HG03575 (cell line): ENCODE measurements around the gene UBR1.
"Not testable (repeated sequence)": the region's sequence is repeated elsewhere in the genome, so short reads cannot be mapped to it uniquely, and the experiment has no call there.

Source experiments
- ATAC-seq: cut with Tn5 transposase; IDR thresholded peaks from one replicate; pipeline ENCODE4 v1.9.1; 2021; ENCODE audit not compliant: unreplicated experiment, insufficient number of reproducible peaks, low FRiP score; ENCODE audit errors: extremely low read depth

UBR1 gene

DNA sequence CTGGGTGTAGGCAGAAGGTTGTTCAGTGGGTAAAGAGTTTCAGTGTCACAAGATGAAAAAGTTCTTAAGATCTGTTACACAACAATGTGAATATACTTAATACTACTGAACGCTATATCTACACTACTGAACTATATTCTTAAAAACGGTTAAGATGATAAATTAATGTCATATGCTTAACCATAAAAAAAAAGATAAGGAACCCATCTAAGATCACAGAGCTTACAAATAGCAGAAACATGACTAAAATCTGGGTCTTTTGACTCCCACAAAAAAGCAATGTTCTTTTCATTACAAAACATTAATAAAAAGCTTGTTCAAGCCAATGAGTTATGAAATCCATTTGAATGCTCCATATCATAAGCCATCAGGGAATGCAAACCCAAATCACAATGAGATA lies 34.4 kb downstream of the UBR1 start:
- no peak for ATAC-seq

DNA sequence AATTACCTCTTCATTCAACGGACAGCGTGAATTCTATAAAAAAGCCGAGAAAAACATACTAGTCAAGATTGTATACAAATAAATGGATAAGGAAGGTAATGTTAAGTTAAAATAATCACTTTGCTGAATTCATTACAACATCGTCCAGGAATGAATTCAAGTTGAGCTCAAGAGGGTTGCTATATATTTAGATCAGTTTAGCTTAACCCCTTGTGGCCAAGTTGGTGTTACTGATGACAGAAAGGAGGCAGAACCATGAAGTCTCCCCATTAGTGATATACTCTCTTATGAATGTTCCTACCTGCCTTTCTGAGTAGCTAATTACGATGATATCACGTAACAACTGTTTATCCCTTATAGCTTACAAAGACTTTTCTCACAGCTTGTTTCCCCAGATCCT lies 34.9 kb downstream of the UBR1 start:
- ATAC-seq = no peak

- no peak for ATAC-seq
Observed at GRCh38 chr15:43070249-43070648, 35.6 kb downstream of the UBR1 start.

DNA sequence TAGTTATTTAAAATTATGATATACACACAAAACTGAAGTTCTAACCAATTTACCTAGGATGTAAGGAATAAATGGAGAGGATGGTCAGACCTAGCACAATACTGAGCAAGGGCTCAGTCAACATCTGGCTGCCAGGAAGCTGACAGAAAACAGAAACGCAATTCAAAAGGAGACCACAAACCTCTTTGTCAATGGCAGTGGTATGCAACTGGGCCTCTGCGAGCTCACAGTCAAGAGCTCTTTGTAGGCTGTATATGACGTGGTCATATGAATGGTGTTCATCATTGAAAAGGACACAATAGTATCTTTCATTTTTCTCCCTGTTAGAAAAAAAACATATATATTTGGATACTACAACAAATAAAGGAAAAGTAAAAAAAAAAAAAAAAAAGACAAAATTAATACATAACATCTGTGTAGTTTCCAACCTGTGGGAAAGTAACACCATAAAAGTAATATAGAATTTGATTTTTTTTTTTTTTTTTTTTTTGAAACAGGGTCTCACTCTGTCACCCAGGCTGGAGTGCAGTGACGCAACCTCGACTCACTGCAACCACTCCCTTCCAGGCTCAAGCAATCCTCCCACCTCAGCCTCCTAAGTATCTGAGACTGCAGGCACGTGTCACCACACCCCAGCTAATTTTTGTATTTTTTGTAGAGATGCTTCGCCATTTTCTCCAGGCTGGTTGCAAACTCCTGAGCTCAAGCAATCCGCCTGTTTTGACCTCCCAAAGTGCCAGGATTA lies 37.9 kb downstream of the UBR1 start:
- ATAC-seq = no peak

GRCh38 chr15:43056696-43057095 lies 49.1 kb downstream of the UBR1 start:
- no peak for ATAC-seq

GRCh38 chr15:43052860-43053259 lies 53.0 kb downstream of the UBR1 start:
- ATAC-seq = no peak

- ATAC-seq = no peak
Observed at GRCh38 chr15:43048935-43049334, 56.9 kb downstream of the UBR1 start.

GRCh38 chr15:43046484-43046883 lies 59.4 kb downstream of the UBR1 start:
- no peak for ATAC-seq

DNA sequence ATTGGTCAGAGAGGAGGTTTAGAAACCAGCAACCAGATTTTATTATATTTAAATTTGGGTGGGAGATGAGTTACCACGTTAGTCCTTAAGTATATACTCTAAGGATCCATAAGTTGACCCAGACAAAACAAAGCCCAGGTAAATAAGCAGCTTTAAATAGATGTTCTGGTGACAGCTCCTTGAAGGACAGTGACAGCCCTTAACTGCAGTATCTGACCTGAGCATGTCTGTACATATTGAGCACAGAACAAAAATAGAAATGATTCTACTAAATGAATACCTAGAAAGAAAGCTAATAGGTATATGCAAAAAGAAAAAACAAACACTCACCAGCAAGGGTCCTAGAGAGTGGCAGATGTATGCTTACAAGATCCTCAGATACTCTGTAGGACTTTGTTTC lies 63.0 kb downstream of the UBR1 start:
- ATAC-seq = no peak

- ATAC-seq = not testable (repeated sequence)
Observed at GRCh38 chr15:43041085-43041484, 64.8 kb downstream of the UBR1 start.

DNA sequence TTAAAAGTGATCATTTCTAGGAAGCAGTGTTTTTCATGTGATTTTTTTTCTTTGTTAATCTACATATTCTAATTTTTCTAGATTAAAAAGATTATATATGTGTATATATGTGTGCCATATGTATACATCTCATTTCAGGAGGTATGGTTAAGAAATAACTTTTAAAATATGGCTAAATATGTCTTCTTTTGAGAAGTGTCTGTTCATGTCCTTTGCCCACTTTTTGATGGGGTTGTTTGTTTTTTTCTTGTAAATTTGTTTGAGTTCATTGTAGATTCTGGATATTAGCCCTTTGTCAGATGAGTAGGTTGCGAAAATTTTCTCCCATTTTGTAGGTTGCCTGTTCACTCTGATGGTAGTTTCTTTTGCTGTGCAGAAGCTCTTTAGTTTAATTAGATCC lies 70.6 kb downstream of the UBR1 start:
- not testable (repeated sequence) for ATAC-seq

- no peak for ATAC-seq
Observed at GRCh38 chr15:43029476-43029875, 76.4 kb downstream of the UBR1 start.

DNA sequence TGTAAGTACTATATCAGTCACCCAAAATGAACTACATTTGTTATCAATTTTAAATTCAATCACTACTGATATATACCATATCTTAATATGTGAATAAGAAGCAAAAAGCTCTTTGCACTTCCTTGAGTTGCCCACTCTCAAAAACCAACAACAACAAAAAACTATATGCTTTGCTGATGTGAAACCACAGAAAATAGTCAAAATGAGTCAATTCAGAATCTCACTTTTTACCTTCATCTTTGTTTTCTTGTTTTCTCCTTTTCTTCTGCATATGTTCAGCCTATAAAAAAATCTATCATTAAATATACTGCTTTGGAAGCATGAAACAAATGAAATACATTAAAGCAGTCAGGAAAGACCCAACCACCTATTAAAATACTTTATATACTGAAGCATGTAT lies 80.7 kb downstream of the UBR1 start:
- ATAC-seq = no peak

- ATAC-seq = not testable (repeated sequence)
Observed at GRCh38 chr15:43014671-43015070, 91.2 kb downstream of the UBR1 start.

DNA sequence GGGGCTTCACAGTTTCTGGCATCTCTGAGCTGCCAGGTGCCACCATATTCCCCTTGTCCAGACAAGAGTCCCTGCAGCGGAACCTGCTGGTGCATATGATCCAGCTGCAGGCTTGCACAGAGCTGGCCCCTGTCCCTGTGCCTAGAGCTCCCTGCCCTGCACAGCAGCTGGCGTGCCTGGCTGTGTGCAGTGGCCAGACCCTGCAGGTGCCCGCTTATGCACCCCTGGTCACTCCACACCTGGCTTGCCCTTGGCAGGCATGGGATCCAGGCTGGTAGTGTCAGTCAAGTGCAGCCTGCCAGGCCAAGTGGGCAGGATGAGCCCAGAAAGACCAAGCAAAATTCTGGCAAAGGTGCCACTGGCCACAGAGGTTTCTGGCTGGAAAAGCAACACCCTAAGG lies 96.6 kb downstream of the UBR1 start:
- ATAC-seq = no peak

DNA sequence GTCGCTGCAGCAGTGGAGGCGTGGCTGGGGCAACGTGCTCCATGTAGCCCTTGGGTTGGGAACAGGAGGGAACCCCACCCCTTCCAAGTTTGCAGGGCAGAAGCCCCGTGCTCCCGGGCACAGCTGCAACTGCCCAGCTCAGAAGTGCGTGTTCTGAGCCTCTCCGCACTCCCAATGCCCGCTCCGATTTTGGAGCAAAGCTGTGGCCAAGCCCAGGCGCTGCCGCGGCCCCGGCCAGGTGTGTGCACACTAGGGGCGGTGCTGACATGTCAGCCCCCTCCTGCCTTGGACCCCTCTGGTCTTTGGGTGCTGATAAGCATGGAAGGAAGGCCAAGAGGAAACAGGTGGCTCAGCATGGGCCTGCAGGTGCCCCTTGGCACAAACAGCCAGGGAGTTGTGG lies 97.7 kb downstream of the UBR1 start:
- no peak for ATAC-seq

DNA sequence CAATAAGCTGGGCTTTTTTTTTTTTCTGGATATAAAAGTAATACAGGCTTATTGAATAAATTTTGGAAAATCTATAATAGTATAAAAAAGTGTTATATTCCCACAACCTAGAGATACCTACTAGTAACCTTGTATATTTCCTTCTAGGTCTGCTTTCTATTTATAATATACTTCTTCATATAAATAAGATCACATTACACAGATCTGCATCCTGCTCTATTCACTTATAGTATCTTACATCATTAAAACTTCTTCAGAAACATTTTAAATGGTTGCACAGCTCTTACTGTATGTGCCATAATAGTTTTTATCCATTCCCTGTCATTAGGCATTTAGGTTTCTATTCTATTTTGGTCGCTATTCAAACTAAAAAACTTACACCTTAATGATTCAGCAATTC lies 98.3 kb downstream of the UBR1 start:
- no peak for ATAC-seq

- no peak for ATAC-seq
Observed at GRCh38 chr15:43006991-43007390, 98.8 kb downstream of the UBR1 start.

DNA sequence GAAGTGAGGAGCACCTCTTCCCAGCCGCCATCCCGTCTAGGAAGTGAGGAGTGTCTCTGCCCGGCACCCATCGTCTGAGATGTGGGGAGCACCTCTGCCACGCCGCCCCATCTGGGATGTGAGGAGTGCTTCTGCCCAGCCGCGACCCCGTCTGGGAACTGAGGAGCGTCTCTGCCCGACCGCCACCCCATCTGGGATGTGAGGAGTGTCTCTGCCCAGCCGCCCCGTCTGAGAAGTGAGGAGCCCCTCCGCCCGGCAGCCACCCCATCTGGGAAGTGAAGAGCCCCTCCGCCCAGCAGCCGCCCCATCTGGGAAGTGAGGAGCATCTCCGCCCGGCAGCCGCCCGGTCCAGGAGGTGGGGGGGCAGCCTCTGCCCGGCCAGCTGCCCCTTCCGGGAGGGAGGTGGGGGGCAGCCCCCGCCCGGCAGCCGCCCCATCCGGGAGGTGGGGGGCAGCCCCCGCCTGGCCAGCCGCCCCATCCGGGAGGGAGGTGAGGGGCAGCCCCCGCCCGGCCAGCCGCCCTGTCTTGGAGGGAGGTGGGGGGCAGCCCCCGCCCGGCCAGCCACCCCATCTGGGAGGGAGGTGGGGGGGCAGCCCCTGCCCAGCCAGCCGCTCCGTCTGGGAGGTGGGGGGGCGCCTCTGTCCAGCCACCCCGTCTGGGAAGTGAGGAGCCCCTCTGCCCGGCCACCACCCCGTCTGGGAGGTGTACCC lies 100.8 kb downstream of the UBR1 start:
- not testable (repeated sequence) for ATAC-seq

DNA sequence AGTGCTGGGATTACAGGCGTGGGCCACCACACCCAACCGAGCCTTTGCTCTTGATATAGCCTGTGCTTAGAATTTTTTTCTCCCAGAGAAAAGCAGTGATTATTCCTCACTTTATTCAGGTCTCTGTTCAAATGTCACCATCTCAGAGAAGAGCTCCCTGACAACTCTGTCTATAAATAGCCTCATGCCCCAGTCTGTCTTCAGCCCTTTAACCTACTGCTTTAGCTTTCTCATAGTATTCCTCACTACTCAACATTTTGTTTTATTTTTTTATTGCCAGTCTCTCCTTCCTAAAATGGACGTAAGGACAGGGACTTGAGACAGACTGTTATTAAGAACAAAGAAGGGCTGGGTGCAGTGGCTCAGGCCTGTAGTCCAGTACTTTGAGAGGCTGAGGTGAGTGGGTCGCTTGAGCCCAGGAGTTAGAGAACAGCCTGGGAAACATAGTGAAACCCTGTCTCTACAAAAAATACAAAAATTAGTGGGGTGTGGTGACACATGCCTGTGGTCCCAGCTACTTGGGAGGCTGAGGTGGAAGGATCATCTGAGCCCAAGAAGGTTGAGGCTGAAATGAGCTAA lies 106.5 kb downstream of the UBR1 start:
- ATAC-seq = no peak
